ENCODE measurements around the gene SNRPD3.
"Not testable (repeated sequence)": the region's sequence is repeated elsewhere in the genome, so short reads cannot be mapped to it uniquely, and the experiment has no call there.

The SNRPD3 gene

GRCh38 chr22:24555165-24556039, at the start of gene SNRPD3:
SNRPD3 (plus strand) TSS chr22:24555999; CDS start chr22:24557675, 1,676 bp downstream.
- peak; percentile 76 for DNase-seq (ENCODE audit: low read depth, low spot score)

- DNase-seq (ENCODE audit: low read depth, low spot score) = no peak
Observed at GRCh38 chr22:24506802-24507438, 48.9 kb upstream of the SNRPD3 start.

- peak; percentile 83 for DNase-seq (ENCODE audit: low read depth, low spot score)
Observed at GRCh38 chr22:24507716-24508115, 48.1 kb upstream of the SNRPD3 start.

GRCh38 chr22:24510637-24511625, 44.9 kb upstream of the SNRPD3 start:
- no peak for DNase-seq (ENCODE audit: low read depth, low spot score)

- DNase-seq (ENCODE audit: low read depth, low spot score) = no peak
Observed at GRCh38 chr22:24512043-24512442, 43.8 kb upstream of the SNRPD3 start.

- DNase-seq (ENCODE audit: low read depth, low spot score) = no peak
Observed at GRCh38 chr22:24513378-24514240, 42.2 kb upstream of the SNRPD3 start.

- DNase-seq (ENCODE audit: low read depth, low spot score) = no peak
Observed at GRCh38 chr22:24514241-24515026, 41.4 kb upstream of the SNRPD3 start.

- no peak for DNase-seq (ENCODE audit: low read depth, low spot score)
Observed at GRCh38 chr22:24515027-24515338, 40.8 kb upstream of the SNRPD3 start.

GRCh38 chr22:24516301-24516737, 39.5 kb upstream of the SNRPD3 start:
- no peak for DNase-seq (ENCODE audit: low read depth, low spot score)

GRCh38 chr22:24517446-24517845, 38.4 kb upstream of the SNRPD3 start:
- DNase-seq (ENCODE audit: low read depth, low spot score) = no peak

GRCh38 chr22:24518228-24518627, 37.6 kb upstream of the SNRPD3 start:
- DNase-seq (ENCODE audit: low read depth, low spot score) = no peak

- DNase-seq (ENCODE audit: low read depth, low spot score) = no peak
Observed at GRCh38 chr22:24518771-24519485, 36.9 kb upstream of the SNRPD3 start.

GRCh38 chr22:24519496-24519895, 36.3 kb upstream of the SNRPD3 start:
- no peak for DNase-seq (ENCODE audit: low read depth, low spot score)

- DNase-seq (ENCODE audit: low read depth, low spot score) = peak; percentile 82
Observed at GRCh38 chr22:24521791-24522245, 34.0 kb upstream of the SNRPD3 start.

- no peak for DNase-seq (ENCODE audit: low read depth, low spot score)
Observed at GRCh38 chr22:24523873-24524272, 31.9 kb upstream of the SNRPD3 start.

GRCh38 chr22:24525416-24526037, 30.3 kb upstream of the SNRPD3 start:
- peak; percentile 59 for DNase-seq (ENCODE audit: low read depth, low spot score)

- no peak for DNase-seq (ENCODE audit: low read depth, low spot score)
Observed at GRCh38 chr22:24526191-24526590, 29.6 kb upstream of the SNRPD3 start.

GRCh38 chr22:24529898-24530297, 25.9 kb upstream of the SNRPD3 start:
- DNase-seq (ENCODE audit: low read depth, low spot score) = no peak

GRCh38 chr22:24530968-24531367, 24.8 kb upstream of the SNRPD3 start:
- not testable (repeated sequence) for DNase-seq (ENCODE audit: low read depth, low spot score)

Data from iPS DF 19.7 (cell line).